NCI-H128 (cell line): Measurements from ENCODE around the gene CRYGS.
"Not testable (repeated sequence)": the region's sequence is repeated elsewhere in the genome, so short reads cannot be mapped to it uniquely, and the experiment has no call there.

ENCODE experiments used
- DNase-seq: peaks from one replicate; lab custom pipeline; 2025; ENCODE audit not compliant: unreplicated experiment; lab: John Stamatoyannopoulos, UW

Gene CRYGS

GRCh38 chr3:186520431-186520830 lies 23.7 kb downstream of the CRYGS start:
- no peak for DNase-seq

- no peak for DNase-seq
Measured at GRCh38 chr3:186519021-186519658, 25.0 kb downstream of the CRYGS start.

- DNase-seq = no peak
Measured at GRCh38 chr3:186517218-186517617, 27.0 kb downstream of the CRYGS start.

- no peak for DNase-seq
Measured at GRCh38 chr3:186516646-186517045, 27.5 kb downstream of the CRYGS start.

GRCh38 chr3:186515125-186515524 lies 29.1 kb downstream of the CRYGS start:
- DNase-seq = no peak

GRCh38 chr3:186514296-186515002 lies 29.7 kb downstream of the CRYGS start:
- DNase-seq = no peak

GRCh38 chr3:186513386-186513785 lies 30.8 kb downstream of the CRYGS start:
- DNase-seq = no peak

- DNase-seq = no peak
Measured at GRCh38 chr3:186512570-186513302, 31.4 kb downstream of the CRYGS start.

- no peak for DNase-seq
Measured at GRCh38 chr3:186511702-186512101, 32.5 kb downstream of the CRYGS start.

GRCh38 chr3:186511245-186511644 lies 32.9 kb downstream of the CRYGS start:
- no peak for DNase-seq

GRCh38 chr3:186510374-186511079 lies 33.7 kb downstream of the CRYGS start:
- no peak for DNase-seq

- peak; percentile 40 for DNase-seq
Measured at GRCh38 chr3:186509423-186509822, 34.8 kb downstream of the CRYGS start.

- DNase-seq = no peak
Measured at GRCh38 chr3:186506857-186507256, 37.3 kb downstream of the CRYGS start.

GRCh38 chr3:186506191-186506739 lies 37.9 kb downstream of the CRYGS start:
- DNase-seq = no peak

GRCh38 chr3:186502966-186503712 lies 41.0 kb downstream of the CRYGS start:
- no peak for DNase-seq

- DNase-seq = no peak
Measured at GRCh38 chr3:186502138-186502948, 41.8 kb downstream of the CRYGS start.

GRCh38 chr3:186499949-186500348 lies 44.2 kb downstream of the CRYGS start:
- DNase-seq = not testable (repeated sequence)

GRCh38 chr3:186498022-186498421 lies 46.2 kb downstream of the CRYGS start:
- DNase-seq = not testable (repeated sequence)

GRCh38 chr3:186497608-186498007 lies 46.6 kb downstream of the CRYGS start:
- DNase-seq = no peak

GRCh38 chr3:186496635-186497034 lies 47.5 kb downstream of the CRYGS start:
- no peak for DNase-seq
